ENCODE measurements around the gene TMIGD1.

The TMIGD1 gene, protein sequence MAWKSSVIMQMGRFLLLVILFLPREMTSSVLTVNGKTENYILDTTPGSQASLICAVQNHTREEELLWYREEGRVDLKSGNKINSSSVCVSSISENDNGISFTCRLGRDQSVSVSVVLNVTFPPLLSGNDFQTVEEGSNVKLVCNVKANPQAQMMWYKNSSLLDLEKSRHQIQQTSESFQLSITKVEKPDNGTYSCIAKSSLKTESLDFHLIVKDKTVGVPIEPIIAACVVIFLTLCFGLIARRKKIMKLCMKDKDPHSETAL

DNA sequence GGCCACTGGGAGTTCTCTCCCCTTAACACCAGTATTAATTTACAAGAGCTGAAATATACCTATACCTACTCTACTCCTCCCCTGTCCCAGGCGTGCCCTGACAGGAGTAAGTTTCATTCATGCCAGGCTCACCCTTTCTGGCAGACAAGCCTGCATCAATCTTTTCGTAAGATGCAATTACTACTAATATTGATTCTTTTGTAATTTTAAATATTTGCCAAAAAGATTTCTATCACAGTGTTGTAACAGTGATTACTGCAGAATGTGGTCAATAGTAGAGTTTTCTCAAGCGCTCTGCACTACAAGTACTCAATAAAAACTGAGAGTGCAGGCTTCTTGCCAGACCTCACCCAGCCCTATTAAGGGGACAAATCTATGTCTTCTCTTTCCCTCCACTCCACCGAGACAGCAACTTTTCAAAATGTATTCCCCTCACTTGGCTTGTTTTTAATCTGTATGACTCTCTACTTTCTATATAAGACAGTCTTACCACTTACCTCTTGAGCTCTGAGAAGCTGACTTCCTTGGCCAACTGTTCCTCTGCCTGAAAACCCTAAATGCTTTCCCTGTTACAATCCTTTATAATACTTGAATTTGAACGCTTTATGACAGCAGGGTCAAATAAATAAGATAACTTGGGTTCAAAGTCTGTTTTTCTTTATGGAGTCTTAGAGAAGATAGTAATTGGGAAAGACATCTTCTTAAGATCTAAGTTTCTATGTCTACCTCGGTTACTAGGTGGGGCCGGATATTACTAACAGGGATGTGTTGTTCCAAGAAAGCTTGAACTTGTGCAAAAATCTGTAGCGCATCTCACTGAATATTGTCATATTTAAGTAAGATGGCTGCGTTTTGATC lies at the start of gene TMIGD1:
Gene TMIGD1, minus strand, starts transcription at position 555 of the 858 bp plus-strand sequence. CDS start 1,924 bp downstream, outside the sequence.
- FAIRE-seq (peak; percentile 18), DNase-seq (ENCODE audit: insufficient read length, low spot score) (no peak)

- DNase-seq (ENCODE audit: insufficient read length, low spot score): no peak
- FAIRE-seq: no peak
Observed at GRCh38 chr17:30382345-30382744, 48.5 kb upstream of the TMIGD1 start.

DNA sequence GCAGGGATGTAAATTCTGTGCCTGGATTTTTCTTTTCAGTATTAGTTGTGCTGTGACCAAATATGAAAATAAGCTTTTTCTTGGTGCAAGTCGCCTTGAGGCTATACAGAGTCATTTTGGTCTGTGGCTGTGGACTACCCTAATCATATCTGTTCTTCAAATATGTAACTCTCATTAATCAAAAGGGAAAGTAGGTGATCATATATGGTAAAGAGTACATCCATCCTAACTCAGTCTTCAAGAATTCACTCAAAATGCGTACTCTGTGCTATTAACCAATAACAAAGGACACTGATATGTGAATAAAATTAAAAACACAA lies 47.4 kb upstream of the TMIGD1 start:
- FAIRE-seq: no peak
- no peak for DNase-seq (ENCODE audit: insufficient read length, low spot score)

DNA sequence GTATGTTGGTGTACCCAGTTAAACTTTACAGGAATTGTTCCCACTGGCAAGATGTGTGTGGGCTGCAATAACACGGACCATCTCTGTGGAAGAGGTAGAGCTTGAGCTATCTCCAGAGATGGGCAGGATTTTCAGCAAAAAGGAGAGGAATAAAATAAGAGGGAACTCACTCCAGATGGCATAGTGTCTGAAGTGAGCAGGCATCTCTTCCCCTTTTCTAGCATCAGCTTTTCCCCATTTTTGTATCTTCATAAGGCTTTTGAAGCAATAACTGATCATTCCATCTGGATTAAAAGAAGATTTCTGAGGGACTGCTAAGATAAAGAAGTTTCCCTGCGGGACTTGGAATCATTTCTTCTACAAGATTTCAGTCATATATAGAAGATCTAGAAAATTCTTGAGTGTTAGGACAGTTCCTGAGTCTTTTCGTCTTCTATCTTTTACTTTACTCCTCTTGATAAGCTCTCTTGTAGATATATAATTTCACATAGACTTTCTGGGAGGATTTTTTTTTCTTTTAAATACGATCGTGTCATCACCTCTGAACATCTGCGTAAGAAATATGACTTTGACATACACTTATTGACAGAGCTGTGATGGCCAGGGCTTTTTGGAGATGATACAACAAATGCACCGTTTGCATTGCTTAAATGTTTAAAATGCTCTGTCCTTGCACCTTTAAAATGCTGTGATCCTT lies 46.9 kb upstream of the TMIGD1 start:
- FAIRE-seq: no peak
- no peak for DNase-seq (ENCODE audit: insufficient read length, low spot score)

GRCh38 chr17:30379903-30380381 lies 46.1 kb upstream of the TMIGD1 start:
- FAIRE-seq (peak; percentile 26), DNase-seq (ENCODE audit: insufficient read length, low spot score) (no peak)

DNA sequence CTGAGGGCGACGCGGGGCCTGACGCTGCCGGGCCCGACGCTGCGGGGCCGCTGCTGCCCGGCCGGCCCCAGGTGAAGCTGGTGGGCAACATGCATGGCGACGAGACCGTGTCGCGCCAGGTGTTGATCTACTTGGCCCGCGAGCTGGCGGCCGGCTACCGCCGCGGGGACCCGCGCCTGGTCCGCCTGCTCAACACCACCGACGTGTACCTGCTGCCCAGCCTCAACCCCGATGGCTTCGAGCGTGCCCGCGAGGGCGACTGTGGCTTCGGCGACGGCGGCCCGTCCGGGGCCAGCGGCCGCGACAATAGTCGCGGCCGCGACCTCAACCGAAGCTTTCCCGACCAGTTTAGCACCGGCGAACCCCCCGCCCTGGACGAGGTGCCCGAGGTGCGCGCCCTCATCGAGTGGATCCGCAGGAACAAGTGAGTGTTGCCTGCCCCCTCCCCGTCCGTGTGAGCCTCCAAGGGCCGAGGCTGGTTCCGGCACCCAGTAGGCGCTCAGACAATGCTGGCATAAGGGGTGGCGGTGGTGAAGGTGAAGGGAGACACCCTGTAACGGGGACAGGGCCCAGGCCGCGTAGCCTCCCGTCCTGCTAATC lies 45.5 kb upstream of the TMIGD1 start:
- FAIRE-seq: no peak
- DNase-seq (ENCODE audit: insufficient read length, low spot score): no peak

GRCh38 chr17:30378825-30379302 lies 45.0 kb upstream of the TMIGD1 start, which contains the start of gene CPD:
Gene CPD, plus strand, starts transcription at chr17:30378927. Its CDS starts 54 bp downstream, at chr17:30378981.
- DNase-seq (ENCODE audit: insufficient read length, low spot score) (peak; percentile 88), FAIRE-seq (no peak)

DNA sequence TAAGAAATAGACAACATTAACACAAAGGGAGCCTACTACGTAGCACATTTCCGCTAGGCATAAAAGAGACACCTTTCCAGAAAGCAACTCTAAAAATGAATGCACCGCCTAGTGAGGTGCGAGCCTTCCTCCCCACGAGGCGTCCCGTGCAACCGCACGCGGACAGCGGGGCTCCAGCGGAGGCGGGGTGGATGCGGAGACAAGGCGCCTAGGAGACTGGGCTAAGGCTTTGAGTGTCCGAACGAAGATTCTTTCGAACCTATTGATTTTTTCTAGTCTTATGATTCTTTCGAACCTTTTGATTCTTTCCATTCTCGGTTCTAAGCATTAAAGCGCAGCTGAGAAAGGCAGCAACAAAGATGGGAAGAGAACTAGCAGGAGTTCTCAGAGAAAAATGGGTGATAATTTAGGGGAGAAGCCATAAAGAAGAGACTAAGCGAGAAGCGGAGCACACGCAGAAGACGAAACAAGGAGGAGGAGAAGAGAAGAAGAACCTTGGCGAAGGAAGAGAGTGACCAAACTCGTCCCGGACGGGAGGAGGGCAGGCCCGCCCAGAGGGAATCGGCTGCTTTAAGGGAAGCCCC lies 44.5 kb upstream of the TMIGD1 start:
- FAIRE-seq: peak; percentile 88

DNA sequence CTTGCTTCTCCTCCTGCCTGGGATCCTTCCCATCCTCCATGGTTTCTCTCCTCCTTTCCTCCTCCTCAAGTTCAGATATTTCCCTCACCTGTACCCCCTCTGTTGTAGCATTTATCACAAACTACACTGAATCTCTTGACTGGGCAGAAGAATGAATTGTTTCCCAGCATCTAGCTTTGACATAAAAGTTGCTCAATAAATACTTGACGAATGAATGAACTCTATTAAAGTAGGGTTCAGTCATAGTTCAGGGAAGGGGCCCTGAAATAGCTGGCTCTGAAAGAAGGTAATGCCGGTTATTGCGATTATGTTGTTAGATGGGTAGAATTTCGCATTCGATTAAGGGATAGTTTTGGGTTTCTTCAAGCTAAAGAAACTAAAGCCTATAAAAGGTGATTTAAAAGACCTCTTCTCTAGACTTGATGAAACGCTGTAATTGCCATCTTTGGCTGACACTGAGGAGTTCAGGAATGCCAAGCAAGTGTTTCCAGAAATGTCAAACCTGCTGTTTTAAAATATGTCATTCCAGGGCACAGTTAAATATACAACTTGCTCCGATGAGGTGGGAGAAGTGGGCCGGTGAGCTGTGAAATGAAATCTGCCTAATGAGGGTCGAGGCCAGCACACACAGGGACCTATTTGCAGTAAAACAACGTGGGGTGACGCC lies 43.9 kb upstream of the TMIGD1 start:
- FAIRE-seq: no peak
- DNase-seq (ENCODE audit: insufficient read length, low spot score): no peak

More for the DNA sequence above, 44.5 kb upstream of the TMIGD1 start:
- no peak for DNase-seq (ENCODE audit: insufficient read length, low spot score)

DNA sequence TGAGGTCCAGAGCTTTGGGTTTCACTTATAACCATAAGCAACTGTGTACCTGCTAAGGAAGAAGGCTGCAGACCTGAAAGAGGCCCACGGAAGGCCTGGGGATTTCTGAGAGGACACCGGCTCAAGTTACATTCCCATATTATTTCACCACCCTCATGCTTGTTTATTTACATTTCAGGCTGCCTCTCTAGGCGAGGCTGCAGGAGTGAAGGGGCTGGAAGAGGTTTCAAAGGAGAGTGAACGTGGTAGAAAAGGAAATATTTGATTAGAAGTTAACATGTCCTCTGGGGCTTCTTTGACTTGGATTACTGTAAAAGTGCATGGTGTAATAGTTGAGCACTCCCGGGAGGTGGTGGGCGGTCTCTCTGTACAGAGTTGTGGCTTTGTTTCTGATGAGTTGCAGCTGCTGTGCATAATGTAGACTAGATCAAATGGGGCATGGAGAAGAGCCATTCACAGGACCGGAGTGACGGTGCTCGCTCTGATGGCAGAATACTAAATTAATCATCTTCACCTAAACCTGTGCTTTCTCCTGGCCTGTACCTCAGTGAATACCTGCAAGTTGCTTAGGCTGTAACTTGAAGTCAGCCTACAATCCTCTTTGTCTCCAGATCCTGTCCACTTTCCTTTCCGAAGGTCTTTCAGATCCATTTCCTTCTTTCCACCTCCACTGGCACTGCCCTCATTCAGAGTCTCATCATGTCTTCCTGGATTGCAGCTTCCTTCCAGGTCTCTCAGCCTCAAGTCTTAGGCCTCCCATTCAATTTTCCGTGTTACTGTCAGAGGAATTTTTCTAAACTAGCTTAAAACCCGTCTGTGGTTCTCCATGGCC lies 43.0 kb upstream of the TMIGD1 start:
- DNase-seq (ENCODE audit: insufficient read length, low spot score): no peak
- no peak for FAIRE-seq

DNA sequence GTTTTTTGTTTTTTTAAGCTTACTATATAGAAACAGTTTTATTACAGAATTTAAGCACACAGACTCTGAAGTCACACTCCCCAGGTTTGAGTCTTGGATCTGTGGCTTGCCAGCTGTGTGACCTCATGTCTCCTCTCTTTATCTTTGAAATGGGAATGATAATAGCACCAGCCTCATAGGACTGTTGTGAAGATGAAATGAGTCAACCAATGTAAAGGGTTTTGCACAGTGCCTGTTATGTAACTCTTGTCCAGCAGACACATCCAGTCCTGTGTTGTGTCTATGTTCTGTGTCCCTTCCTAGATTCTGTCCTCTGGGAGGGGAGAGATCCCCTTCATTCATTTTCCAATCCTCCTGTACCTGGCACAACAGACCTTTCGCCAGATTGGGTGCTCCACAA lies 41.8 kb upstream of the TMIGD1 start:
- FAIRE-seq: no peak

GRCh38 chr17:30372755-30373154 lies 38.9 kb upstream of the TMIGD1 start:
- DNase-seq (ENCODE audit: insufficient read length, low spot score) (no peak), FAIRE-seq (no peak)

More for the DNA sequence above, 41.8 kb upstream of the TMIGD1 start:
- no peak for DNase-seq (ENCODE audit: insufficient read length, low spot score)

DNA sequence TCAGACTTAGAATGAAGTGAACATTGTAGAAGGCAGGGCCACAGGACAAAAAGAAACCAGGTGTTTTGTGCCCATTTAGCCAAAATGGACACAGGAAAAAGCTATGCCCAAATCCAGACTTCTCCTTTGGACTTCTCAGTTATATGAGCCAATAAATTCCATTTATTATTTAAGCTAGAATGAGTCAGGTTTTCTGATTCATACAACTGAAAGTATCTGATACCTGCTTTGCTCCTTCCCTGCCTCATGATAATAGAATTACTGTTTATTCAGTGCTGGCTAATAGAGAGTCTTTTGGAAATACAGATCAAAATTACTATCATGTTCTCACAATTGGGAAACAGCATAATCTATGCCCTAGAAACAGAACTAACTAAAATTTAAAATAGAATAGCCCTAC lies 36.1 kb upstream of the TMIGD1 start:
- no peak for FAIRE-seq

GRCh38 chr17:30368912-30369720 lies 35.3 kb upstream of the TMIGD1 start:
- FAIRE-seq (no peak), DNase-seq (ENCODE audit: insufficient read length, low spot score) (no peak)

More for the DNA sequence above, 36.1 kb upstream of the TMIGD1 start:
- no peak for DNase-seq (ENCODE audit: insufficient read length, low spot score)

DNA sequence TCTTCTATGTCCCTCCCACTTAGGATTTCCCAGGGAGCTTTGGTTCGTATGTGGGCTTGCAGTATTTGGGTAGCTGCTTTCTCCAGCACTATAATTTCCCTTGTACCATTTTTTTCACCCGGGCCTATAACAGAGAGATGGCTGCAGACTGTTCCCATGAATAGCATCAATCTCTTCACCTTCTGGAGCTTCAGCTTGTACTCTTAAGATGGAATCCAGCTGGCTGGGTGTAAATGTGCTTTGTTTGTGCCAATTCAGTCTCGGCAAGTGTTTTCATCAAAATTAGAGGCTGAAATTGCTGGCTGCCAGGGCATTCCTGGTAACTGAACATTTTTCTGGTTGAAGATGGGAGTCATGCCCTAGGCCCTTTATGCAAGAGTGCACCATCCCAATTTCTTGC lies 32.7 kb upstream of the TMIGD1 start:
- FAIRE-seq: no peak
- no peak for DNase-seq (ENCODE audit: insufficient read length, low spot score)

GRCh38 chr17:30363715-30364202 lies 29.9 kb upstream of the TMIGD1 start:
- FAIRE-seq: peak; percentile 97
- DNase-seq (ENCODE audit: insufficient read length, low spot score): peak; percentile 57

DNA sequence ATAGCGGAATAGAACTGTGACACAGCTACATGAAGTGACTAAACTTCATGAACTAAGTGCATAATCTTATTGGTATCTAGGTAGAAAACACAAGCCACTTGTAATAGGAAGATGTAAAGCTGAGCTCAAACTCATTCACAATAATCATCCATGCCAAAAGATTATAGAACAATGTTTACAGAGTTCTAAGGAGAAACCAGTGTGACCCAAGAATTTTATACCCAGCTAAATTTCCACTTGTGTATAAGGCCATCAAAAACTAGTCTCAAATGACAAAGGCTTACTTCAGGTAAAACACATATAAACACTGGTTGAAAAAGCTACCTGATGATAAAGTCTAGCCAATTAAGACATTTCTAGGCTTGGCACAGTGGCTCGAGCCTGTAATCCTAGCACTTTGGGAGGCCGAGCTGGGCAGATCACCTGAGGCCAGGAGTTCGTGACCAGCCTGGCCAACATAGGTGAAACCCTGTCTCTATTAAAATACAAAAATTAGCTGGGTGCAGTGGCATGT lies 28.0 kb upstream of the TMIGD1 start:
- no peak for DNase-seq (ENCODE audit: insufficient read length, low spot score)
- no peak for FAIRE-seq
